NT2/D1 (cell line): ENCODE measurements around the gene TREX2.

Experiments used
- DNase-seq: peaks from one replicate; pipeline ENCODE4 v3.0.0-alpha.2; 2011; ENCODE audit warnings: low read depth, low spot score
- H3K27me3 ChIP-seq: 2 replicates; pipeline ENCODE4 v1.6.0; 2011; ENCODE audit warnings: mild to moderate bottlenecking; ENCODE audit not compliant: insufficient read length, insufficient read depth
- H3K36me3 ChIP-seq: 2 replicates; pipeline ENCODE4 v1.6.1; 2011; ENCODE audit warnings: mild to moderate bottlenecking, low read length, mixed read lengths; ENCODE audit not compliant: insufficient read depth, insufficient read length
- H3K4me1 ChIP-seq: 2 replicates; pipeline ENCODE4 v1.5.1; 2011; ENCODE audit not compliant: insufficient read depth, insufficient read length
- H3K4me3 ChIP-seq: 2 replicates; pipeline ENCODE4 v1.5.1; 2011; ENCODE audit warnings: low read depth; ENCODE audit not compliant: insufficient read length
- H3K9ac ChIP-seq: 2 replicates; pipeline ENCODE4 v1.6.0; 2011; ENCODE audit warnings: low read depth; ENCODE audit not compliant: insufficient read length
- H3K9me3 ChIP-seq: 2 replicates; pipeline ENCODE4 v1.5.1; 2011; ENCODE audit warnings: mild to moderate bottlenecking, low read length; ENCODE audit not compliant: insufficient read depth
- SUZ12 ChIP-seq: IDR thresholded peaks from 2 replicates; pipeline ENCODE4 v1.6.1; 2011; ENCODE audit not compliant: insufficient read length, insufficient read depth; ENCODE audit errors: extremely low read depth
- YY1 ChIP-seq: IDR thresholded peaks from 2 replicates; pipeline ENCODE4 v1.6.1; 2011; ENCODE audit not compliant: insufficient read length, insufficient read depth
- ZNF274 ChIP-seq: IDR thresholded peaks from 2 replicates; pipeline ENCODE4 v1.6.1; 2011; ENCODE audit warnings: mild to moderate bottlenecking, low read depth, low read length

Gene TREX2

GRCh38 chrX:153444333-153445011 lies 1.4 kb downstream of the TREX2 start:
- no peak for TF ChIP-seq ZNF274
- no peak for TF ChIP-seq YY1
- no peak for TF ChIP-seq SUZ12
- no peaks in the 10 kb centered on the region for H3K9me3 ChIP-seq
- no peak for DNase-seq
- H3K36me3 ChIP-seq = no peaks in the 10 kb centered on the region
- no peaks in the 10 kb centered on the region for H3K27me3 ChIP-seq
- no peaks in the 10 kb centered on the region for H3K4me1 ChIP-seq
- no peak overlapping the region for H3K9ac ChIP-seq
- H3K4me3 ChIP-seq = no peak overlapping the region

DNA sequence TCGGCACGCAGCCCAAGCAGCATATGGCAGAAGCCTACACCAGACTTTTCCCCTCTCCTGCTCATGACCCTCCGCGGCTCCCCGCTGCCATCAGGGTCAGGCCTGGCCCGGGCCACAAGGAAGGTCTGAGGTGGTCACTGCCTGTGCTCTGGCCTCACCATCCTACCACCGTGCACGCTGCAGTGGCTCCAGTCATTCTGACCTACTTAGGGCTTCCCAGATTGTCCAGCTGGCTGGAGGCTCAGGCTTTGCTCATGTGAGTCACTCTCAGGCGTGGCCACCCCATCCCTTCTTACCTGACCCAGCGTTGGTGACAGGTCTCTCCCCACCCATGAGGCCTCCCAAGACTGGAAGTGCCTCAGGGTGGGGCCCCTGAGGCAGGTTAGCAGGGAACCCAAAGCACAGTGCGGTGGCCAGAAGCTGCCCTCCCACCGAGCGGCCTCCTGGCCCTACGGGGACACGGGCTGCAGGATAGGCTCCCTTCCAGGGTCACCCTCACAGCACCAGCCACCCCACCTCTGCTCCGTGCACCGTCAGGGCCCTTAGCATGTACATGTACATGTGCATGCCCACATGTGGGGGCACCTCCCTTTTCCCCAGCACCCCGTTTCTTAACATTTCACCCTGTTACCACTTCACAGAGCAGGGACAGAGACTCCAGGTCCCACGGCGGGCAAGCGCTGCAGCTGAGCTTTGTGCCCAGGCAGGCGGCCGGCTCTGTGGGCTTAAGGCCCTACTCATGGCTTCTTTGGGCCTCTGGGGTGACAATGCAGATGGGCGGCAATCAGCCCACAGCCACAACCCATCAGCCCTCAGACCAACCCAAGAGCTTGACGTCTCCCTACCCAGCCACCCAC lies 2.2 kb downstream of the TREX2 start:
- no peaks in the 10 kb centered on the region for H3K9me3 ChIP-seq
- no peak for TF ChIP-seq SUZ12
- TF ChIP-seq ZNF274 = no peak
- TF ChIP-seq YY1 = no peak
- DNase-seq = no peak

DNA sequence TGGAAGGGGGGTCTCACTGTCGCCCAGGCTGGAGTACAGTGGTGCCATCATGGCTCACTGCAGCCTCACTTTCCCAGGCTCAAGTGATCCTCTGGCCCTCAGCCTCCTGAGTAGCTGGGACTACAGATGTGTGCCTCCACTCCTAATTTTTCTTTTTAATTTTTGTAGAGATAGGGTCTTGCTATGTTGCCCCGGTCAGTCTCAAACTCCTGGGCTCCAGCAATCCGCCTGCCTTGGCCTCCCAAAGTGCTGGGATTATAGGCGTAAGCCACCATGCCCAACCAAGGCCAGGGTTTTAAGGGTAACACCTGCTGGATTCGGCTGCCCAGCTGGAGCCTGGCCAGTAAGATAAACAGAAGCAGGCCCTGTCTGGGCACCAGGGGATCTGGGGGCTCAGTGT lies 3.4 kb downstream of the TREX2 start:
- Histone ChIP-seq H3K36me3 (no peaks in the 10 kb centered on the region), H3K27me3 (no peaks in the 10 kb centered on the region), H3K4me3 (no peak overlapping the region), H3K4me1 (no peaks in the 10 kb centered on the region), H3K9ac (no peak overlapping the region), H3K9me3 (no peaks in the 10 kb centered on the region)
- TF ChIP-seq YY1 = no peak
- no peak for TF ChIP-seq SUZ12
- TF ChIP-seq ZNF274 = no peak
- no peak for DNase-seq

More for the DNA sequence above, 2.2 kb downstream of the TREX2 start:
- no peaks in the 10 kb centered on the region for H3K27me3 ChIP-seq
- no peak overlapping the region for H3K4me3 ChIP-seq
- no peaks in the 10 kb centered on the region for H3K36me3 ChIP-seq
- no peak overlapping the region for H3K9ac ChIP-seq
- no peaks in the 10 kb centered on the region for H3K4me1 ChIP-seq

GRCh38 chrX:153441981-153442380 lies 3.9 kb downstream of the TREX2 start:
- Histone ChIP-seq H3K36me3 (no peaks in the 10 kb centered on the region), H3K9ac (no peak overlapping the region), H3K4me1 (no peaks in the 10 kb centered on the region), H3K27me3 (no peaks in the 10 kb centered on the region), H3K9me3 (no peaks in the 10 kb centered on the region), H3K4me3 (no peak overlapping the region)
- no peak for DNase-seq
- TF ChIP-seq YY1 (no peak), ZNF274 (no peak), SUZ12 (no peak)

GRCh38 chrX:153441296-153441695 lies 4.6 kb downstream of the TREX2 start:
- H3K36me3 ChIP-seq = no peaks in the 10 kb centered on the region
- H3K4me3 ChIP-seq = no peak overlapping the region
- H3K9ac ChIP-seq = no peak overlapping the region
- H3K9me3 ChIP-seq = no peaks in the 10 kb centered on the region
- no peak for DNase-seq
- H3K27me3 ChIP-seq = no peaks in the 10 kb centered on the region
- H3K4me1 ChIP-seq = no peaks in the 10 kb centered on the region
- TF ChIP-seq YY1 = no peak
- TF ChIP-seq SUZ12 = no peak
- TF ChIP-seq ZNF274 = no peak

- Histone ChIP-seq H3K27me3 (no peaks in the 10 kb centered on the region), H3K4me1 (no peaks in the 10 kb centered on the region), H3K9ac (no peak overlapping the region), H3K36me3 (no peaks in the 10 kb centered on the region), H3K4me3 (no peak overlapping the region), H3K9me3 (no peaks in the 10 kb centered on the region)
- no peak for TF ChIP-seq ZNF274
- no peak for TF ChIP-seq SUZ12
- no peak for TF ChIP-seq YY1
- no peak for DNase-seq
These were observed 5.2 kb downstream of the TREX2 start for GRCh38 chrX:153440556-153441135.

DNA sequence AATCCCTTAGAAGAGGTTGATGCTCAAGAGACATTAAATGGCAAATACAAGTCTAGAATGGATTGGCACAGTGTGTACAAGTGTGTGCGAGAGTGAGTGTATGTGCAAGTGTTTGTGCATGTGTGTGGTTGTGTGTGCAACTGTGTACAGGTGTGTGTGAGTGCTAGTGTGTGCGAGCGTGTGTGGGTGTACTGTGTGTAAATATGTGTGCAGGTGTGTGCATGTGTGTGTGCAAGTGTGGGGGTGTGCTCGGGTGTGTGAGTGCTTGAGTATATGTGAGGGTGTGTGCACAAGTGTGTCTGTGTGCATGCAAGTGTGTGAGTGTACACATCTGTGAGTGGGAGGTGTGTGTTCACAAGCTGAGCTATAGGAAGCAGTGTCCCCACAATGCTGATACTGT lies 5.9 kb downstream of the TREX2 start:
- Histone ChIP-seq H3K36me3 (no peaks in the 10 kb centered on the region), H3K4me1 (no peaks in the 10 kb centered on the region), H3K9me3 (no peaks in the 10 kb centered on the region), H3K9ac (no peak overlapping the region), H3K4me3 (no peak overlapping the region), H3K27me3 (no peaks in the 10 kb centered on the region)
- DNase-seq = no peak
- TF ChIP-seq ZNF274 (no peak), SUZ12 (no peak), YY1 (no peak)
